ENCODE measurements around the gene PEPD.

Gene PEPD

DNA sequence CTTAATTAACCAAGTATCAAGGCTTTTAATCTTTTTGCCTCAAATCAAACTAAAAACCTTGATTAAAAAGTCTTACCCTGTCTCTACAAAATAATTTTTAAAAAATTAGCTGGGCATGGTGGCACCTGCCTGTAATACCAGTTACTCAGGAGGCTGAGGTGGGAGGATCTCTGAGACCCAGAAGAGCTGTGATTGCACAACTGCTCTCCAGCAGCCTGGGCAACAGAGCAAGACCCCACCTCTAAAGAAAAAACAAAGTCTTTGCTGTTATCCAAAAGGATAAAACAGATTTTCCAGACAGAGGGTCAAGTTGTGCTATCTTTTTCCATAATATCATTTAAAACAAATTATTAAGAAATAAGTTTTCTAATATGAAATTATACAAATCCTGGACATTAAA lies 174.9 kb downstream of the PEPD start:
- no peak for DNase-seq

DNA sequence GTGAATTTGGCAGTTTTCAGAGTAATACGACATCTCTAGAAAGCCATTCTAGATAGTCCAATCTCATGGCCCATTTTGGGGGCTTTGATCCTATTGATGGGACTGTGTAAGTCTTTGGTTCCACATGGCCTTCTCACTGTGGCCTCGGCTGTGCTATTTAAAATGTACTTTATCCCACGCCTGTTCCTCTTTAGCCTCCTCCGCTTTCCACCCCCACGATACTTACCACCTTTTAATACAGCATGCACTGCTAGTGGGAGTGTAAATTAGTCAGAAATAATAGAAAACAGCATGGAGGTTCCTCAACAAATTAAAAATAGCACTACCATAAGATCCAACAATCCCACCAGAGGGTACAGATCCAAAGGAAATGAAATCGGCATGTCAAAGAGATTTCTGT lies 176.4 kb downstream of the PEPD start:
- DNase-seq: no peak

DNA sequence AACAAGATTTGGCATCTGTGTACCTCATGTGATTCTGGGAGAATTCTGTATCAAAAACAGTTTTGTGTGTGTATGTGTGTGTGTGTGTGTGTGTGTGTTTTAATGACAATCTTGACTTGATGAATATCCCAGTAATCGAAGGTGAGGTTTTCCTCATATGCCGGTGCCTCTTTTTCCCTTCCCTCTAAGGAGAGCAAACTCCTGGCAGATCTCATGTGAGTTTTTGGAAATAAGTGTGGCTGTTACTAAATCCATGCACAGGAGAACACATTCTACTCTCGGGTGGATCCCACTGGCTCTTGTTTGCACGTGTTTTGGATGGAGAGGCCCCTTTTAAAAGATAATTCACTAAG lies 177.0 kb downstream of the PEPD start:
- no peak for DNase-seq

DNA sequence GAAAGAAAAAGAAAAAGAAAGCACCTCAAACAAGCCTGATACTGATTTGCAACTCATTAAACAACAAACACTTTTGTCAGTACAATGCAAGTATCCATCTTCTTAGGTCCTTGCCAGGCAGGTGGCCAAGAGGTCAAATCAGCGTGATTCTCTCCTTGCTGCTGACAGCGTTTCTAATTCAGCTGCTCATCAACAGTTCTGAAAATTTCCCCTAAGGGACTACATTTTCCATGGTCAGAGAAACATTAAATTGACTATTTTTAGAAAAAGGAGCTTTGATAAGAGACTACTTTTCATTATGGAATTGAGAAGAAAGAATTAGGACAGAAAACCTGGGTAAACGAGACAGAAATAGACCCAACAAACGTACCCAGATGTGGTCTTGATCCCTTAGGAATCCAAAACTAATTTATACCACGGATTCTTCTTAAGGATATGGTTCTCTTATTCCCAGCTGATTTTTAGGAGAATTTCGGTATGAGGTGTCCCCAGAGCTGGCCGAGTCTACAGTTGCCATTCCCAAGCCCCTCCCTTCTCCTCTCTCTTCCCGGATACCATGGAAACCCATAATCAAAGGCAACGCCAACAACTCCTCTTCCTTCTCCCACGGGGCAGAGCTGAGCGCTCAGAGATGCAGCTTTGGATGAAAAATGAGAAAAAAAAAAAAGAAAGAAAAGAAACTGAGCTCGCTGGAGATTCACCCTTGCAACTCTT lies 177.6 kb downstream of the PEPD start:
- peak; percentile 34 for DNase-seq

DNA sequence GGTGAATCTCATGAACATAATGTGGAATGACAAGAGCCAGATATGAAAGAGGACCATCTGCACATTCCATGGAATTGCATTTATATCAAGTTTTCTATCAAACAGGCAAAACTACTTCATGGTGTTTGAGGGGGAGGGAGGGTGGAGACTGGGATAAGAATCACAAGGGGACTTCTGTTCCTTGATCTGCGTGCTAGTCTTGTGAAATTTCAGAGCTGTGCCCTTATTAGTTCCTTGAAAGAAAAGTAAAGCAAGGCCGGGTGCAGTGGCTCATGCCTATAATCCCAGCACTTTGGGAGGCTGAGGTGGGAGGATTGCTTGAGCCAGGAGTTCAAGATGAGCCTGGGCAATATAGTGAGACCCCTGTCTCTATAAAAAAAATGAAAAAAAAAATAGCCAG lies 178.3 kb downstream of the PEPD start:
- DNase-seq: no peak

DNA sequence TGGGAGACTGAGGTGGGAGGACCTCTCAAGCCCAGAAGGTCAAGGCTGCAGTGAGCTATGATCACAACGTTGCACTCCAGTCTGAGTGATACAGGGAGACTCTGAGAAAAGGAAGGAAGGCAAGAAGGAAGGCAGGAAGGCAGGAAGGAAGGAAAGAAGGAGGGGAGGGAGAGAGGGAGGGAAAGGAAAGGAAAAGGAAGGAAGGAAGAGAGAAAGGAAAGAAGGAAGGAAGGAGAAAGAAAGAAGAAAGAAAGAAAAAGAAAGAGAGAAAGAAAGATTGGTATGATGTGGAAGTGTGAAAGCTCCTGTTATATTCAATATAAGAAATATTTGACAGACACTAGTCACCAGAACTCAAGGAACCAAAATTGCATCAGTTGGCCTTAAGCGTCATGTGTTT lies 180.6 kb downstream of the PEPD start:
- no peak for DNase-seq

DNA sequence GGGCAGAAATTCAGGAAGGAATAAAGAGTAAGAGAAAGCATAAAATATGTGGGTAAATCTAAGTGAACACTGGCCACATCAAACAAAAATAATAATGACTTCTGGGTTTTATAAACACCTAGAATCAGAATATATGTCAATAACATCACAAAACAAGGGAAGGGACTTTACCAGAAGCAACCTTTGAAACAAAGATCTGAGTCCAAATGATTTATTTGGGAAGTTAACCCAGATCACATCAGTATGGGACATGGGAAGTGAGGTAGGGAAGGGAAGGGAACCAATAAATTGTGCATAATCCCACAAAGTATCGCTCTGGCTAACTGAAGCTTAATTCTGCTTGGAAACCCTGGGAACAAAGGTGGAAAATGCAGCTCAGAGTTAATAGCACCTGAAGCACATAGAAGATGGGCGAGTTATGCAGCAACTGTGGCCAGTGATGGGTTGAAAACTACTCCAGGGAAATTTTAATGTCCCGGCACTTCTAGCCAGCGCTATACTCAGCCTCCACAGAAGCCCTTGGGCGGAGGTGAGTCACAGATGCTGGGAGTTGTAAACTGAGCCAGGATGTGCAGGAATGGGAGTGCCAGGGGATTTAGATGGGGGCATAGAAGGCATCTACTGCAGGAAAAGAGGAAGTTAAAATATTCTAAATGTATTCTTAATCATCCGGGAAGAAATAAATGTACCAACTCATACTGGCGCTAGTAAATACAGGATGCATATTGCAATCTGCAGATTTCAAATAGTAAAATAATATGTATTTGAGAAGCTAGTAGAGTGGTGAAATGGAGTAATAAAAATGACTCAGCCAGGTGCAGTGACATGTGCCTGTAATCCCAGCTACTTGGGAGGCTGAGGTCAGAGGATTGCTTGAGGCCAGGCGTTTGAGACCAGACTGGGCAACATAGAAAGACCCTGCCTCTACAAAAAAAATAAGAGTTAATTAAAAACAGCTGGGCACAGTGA lies 182.3 kb downstream of the PEPD start:
- DNase-seq: no peak

Data from DMS53 (cell line).